ENCODE results near the gene PSMB3. TPM values are rescaled to one million over a fixed set of nuclear protein-coding genes. Genes with fewer than 3 reads are reported as not detected.
A peak's percentile ranks its signal among the peaks of the same experiment; 100 is the strongest.

The PSMB3 gene
- total and polyA plus RNA-seq, 9 of the 15 experiments (the other 6 are each of a cell fraction or from before 2014, with no cell fraction given) = 460 to 2,775 (median 574) TPM

GRCh38 chr17:38751808-38752307, 683 bp upstream of the PSMB3 start (continued):
- peak; percentile 69 for TF ChIP-seq ZNF407 (IDR thresholded peaks at IDR 0.05; ENCODE audit: low read depth)
- no peak for TF ChIP-seq IRF2 (CRISPR knock-in tag; IDR thresholded peaks at IDR 0.05)
- 0 out of 2 replicates have a peak, but pooled peaks have one; percentile 71 for TF ChIP-seq PREB (CRISPR knock-in tag; IDR thresholded peaks at IDR 0.05)
- TF ChIP-seq PHB2 (IDR thresholded peaks at IDR 0.05; ENCODE audit: low read depth) = no peak; the same call in 1 of the 2 replicates
- 0 out of 4 replicates have a peak, but pooled peaks of 1 of the 2 experiments have one; percentile 30 for TF ChIP-seq TBL1XR1 (IDR thresholded peaks at IDR 0.05; ENCODE audit: low read length in 2 of 2)
- peak in 1 of 3 experiments; percentile 6; a peak in 1 of 6 replicates for TF ChIP-seq CTCF (IDR thresholded peaks at IDR 0.05 in 2 of 3, conservative IDR thresholded peaks at IDR 0.05 in 1 of 3; ENCODE audit: insufficient read depth in 2 of 3, low read depth in 1 of 3, low read length in 3 of 3)
- peak; percentile 86 for TF ChIP-seq GTF3C2 (IDR thresholded peaks at IDR 0.05; ENCODE audit: borderline replicate concordance, extremely low read depth, insufficient read length)
- 0 out of 2 replicates have a peak, but pooled peaks have one; percentile 45 for TF ChIP-seq SUPT5H (IDR thresholded peaks at IDR 0.05)
- peak; percentile 50; the same call in 1 of the 2 replicates for TF ChIP-seq PHF21A (IDR thresholded peaks at IDR 0.05; ENCODE audit: borderline replicate concordance, low read depth)

Data from K562 (cell line).